Vagina (tissue), 2 donors: Measurements from ENCODE around the gene PAX6. TPM values are rescaled to one million over a fixed set of nuclear protein-coding genes. Genes with fewer than 3 reads are reported as not detected.

Experiments used
- DNase-seq, 2 donors: peaks; one replicate each; pipeline ENCODE4 v3.0.0-alpha.2; 2017; ENCODE audit errors: extremely low spot score in 2 of 2
- H3K27ac ChIP-seq: fragments of 200-600 bp; sonication (generic); one replicate; pipeline ENCODE4 v1.5.1; 2019
- H3K27me3 ChIP-seq: fragments of 200-600 bp; sonication (generic); one replicate; pipeline ENCODE4 v1.5.1; 2019
- H3K36me3 ChIP-seq, 2 donors: fragments of 200-600 bp; sonication (generic); one replicate each; pipeline ENCODE4 v1.5.1; 2017 to 2019
- H3K4me1 ChIP-seq: fragments of 200-600 bp; sonication (generic); one replicate; pipeline ENCODE4 v1.5.1; 2019
- H3K4me3 ChIP-seq, 2 donors: fragments of 200-600 bp; sonication (generic); 1 replicate in 1 of 2; 2 replicates in 1 of 2; pipeline ENCODE4 v1.5.1; 2016 to 2019
- H3K9me3 ChIP-seq: fragments of 200-600 bp; sonication (generic); one replicate; pipeline ENCODE4 v1.5.1; 2019
- CTCF ChIP-seq, 3 experiments: fragments of 450-650 bp in 2 of 3; fragments of 200-600 bp in 1 of 3; sonication (generic) in 1 of 3; IDR thresholded peaks; one replicate each; pipeline ENCODE4 v1.5.1; 2017 to 2019; ENCODE audit warnings: antibody characterized with exemption in 3 of 3, mild to moderate bottlenecking in 2 of 3, moderate library complexity in 2 of 3
- POLR2A ChIP-seq, 2 donors: fragments of 450-650 bp; IDR thresholded peaks; one replicate each; pipeline ENCODE4 v1.6.1; 2017; ENCODE audit warnings: antibody characterized with exemption in 2 of 2, mild to moderate bottlenecking in 2 of 2, moderate library complexity in 2 of 2
- POLR2AphosphoS5 ChIP-seq, 2 donors: sonication (generic); formaldehyde crosslinking; IDR thresholded peaks; one replicate each; pipeline ENCODE4 v1.9.0; 2017; ENCODE audit warnings: antibody characterized with exemption in 2 of 2, mild to moderate bottlenecking in 2 of 2, low read depth in 1 of 2; ENCODE audit not compliant: insufficient read depth in 1 of 2
- intact Hi-C: fragments of 100-400 bp; cut with DNase I; formaldehyde crosslinking; loops from one replicate; pipeline ENCODE4 v1.15.1; 2023
- total RNA-seq: library from RNA; depleted of rRNA; stranded (reverse); fragments of >200 nt; gene quantifications from one replicate; pipeline ENCODE4 v1.2.3, GENCODE V29; 2016

The PAX6 gene
- total RNA-seq, 1 donor from 2014 or later = not detected

DNA sequence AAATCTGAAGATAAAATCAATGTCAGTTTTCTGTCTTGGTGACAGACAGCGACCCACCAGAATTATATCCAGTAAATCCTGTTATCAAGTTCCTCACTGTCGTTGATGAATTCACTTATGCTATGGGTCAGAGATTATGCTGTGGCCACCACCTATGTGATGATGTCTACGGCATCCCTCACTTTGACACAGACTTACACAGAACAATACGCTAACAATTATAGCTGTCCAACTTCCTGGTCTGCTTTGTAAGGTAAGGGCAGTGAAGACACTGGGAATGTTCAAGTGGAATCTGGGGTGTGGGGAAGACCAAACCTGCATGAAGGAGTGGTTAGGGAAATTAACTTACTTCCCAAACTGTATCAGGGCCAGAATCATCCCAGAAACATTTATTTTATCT is 19.3 kb upstream of the PAX6 start:
- Histone ChIP-seq H3K4me1 (peaks cover 7% of the 10 kb centered on the region), H3K9me3 (no peaks in the 10 kb centered on the region), H3K4me3 (no peak overlapping the region), H3K27me3 (peaks cover 7% of the 10 kb centered on the region), H3K27ac (no peak overlapping the region), H3K36me3 (no peaks in the 10 kb centered on the region)
- DNase-seq = no peak
- intact Hi-C loops = no loop called here
- TF ChIP-seq CTCF (IDR thresholded peaks at IDR 0.05) (no peak), POLR2A (IDR thresholded peaks at IDR 0.05) (no peak), POLR2AphosphoS5 (IDR thresholded peaks at IDR 0.05; ENCODE audit: insufficient read depth in 1 of 2, low read depth in 1 of 2) (no peak)

DNA sequence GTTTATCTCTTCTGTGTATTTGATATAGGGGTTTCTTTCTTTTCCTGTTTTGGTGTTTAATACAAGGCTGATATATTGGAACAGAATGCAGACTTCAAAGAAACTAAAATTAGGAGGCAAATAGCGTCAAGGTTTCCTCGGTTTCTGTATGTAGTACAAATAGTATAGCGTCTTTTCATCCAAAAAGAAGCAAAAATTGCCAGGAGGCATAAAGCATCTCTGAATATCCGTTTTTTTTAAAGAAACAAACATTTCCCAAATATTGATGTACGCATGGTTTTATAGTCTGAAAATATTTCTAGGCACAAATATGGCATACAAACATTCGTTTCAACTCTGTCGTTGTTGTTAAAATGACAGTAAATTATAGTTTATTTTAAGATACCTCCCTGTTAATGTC is 17.1 kb upstream of the PAX6 start:
- TF ChIP-seq POLR2A (IDR thresholded peaks at IDR 0.05) = no peak
- no peak for TF ChIP-seq CTCF (IDR thresholded peaks at IDR 0.05)
- no peak for TF ChIP-seq POLR2AphosphoS5 (IDR thresholded peaks at IDR 0.05; ENCODE audit: insufficient read depth in 1 of 2, low read depth in 1 of 2)
- intact Hi-C loops = no loop called here
- Histone ChIP-seq H3K27me3 (peaks cover 16% of the 10 kb centered on the region), H3K4me3 (no peak overlapping the region), H3K4me1 (peaks cover 14% of the 10 kb centered on the region), H3K27ac (no peak overlapping the region), H3K36me3 (no peaks in the 10 kb centered on the region), H3K9me3 (no peaks in the 10 kb centered on the region)
- no peak for DNase-seq

GRCh38 chr11:31827455-31828206 is 16.5 kb upstream of the PAX6 start:
- Histone ChIP-seq H3K27ac (no peak overlapping the region), H3K36me3 (no peaks in the 10 kb centered on the region), H3K27me3 (peaks cover 16% of the 10 kb centered on the region), H3K4me1 (peaks cover 14% of the 10 kb centered on the region), H3K4me3 (peak overlapping the region in 1 of 2 donors; percentile 24), H3K9me3 (no peaks in the 10 kb centered on the region)
- no peak for TF ChIP-seq POLR2AphosphoS5 (IDR thresholded peaks at IDR 0.05; ENCODE audit: insufficient read depth in 1 of 2, low read depth in 1 of 2)
- TF ChIP-seq CTCF (IDR thresholded peaks at IDR 0.05) = no peak
- TF ChIP-seq POLR2A (IDR thresholded peaks at IDR 0.05) = no peak
- intact Hi-C loops = no loop called here
- no peak for DNase-seq

DNA sequence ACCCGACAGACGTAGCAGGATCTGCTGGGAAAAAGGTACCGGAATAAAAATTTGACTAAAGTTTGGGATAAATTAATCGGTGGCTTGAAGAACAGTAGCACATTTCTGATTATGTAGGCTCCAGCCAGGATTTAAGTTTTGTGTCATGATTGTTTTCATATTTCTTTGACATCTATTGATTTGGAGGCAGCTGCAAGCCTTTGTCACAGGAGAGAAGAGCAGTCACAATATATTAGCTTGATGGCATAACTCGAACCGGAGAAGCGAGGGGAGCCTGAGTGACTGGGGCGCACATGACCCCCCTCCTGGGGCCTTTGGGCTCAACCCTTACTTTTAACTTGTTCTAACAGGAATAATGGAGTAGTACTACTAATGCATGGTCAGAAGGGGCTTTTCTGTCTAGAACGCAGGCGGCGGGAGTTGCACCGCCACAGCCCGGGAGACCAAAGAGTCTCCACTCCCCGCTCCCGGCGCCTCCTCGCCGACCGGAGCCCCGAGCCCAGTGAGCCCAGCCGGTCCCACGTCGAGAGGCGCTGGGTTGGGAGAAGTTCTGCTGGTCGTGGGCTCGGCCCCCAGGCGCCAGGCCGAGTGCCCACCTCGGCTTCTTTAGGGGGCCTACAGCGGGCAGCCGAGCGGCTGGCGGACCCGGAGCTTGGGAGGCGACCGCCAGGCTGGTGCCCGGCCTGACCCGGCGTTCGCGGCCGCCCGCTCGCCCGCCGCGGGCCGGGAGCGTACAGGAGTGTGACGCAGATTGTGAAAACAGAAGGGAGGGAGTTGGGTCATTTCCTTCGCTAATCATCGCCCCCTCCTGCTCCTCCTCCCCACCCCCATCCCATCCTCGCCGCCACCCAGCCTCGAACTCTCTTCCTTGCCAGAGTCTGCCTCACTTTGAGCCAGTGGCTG is 15.7 kb upstream of the PAX6 start:
- DNase-seq = no peak
- intact Hi-C loops = no loop called here
- Histone ChIP-seq H3K36me3 (no peaks in the 10 kb centered on the region), H3K27me3 (peaks cover 16% of the 10 kb centered on the region), H3K9me3 (no peaks in the 10 kb centered on the region), H3K4me1 (peaks cover 14% of the 10 kb centered on the region), H3K27ac (no peak overlapping the region), H3K4me3 (peak overlapping the region in 1 of 2 donors; percentile 24)
- TF ChIP-seq POLR2A (IDR thresholded peaks at IDR 0.05) (no peak), CTCF (IDR thresholded peaks at IDR 0.05) (no peak), POLR2AphosphoS5 (IDR thresholded peaks at IDR 0.05; ENCODE audit: insufficient read depth in 1 of 2, low read depth in 1 of 2) (no peak)
